CD4-positive, alpha-beta T cell (primary cell): Measurements from ENCODE around the gene LRRC36. TPM values are rescaled to one million over a fixed set of nuclear protein-coding genes. Genes with fewer than 3 reads are reported as not detected.

ENCODE experiments used
- ATAC-seq: fragments of 200-7000 bp; cut with Tn5 transposase; one replicate; pipeline ENCODE4 v1.10.0; 2022; ENCODE audit warnings: mild to moderate bottlenecking; ENCODE audit not compliant: poor library complexity
- CTCF ChIA-PET: fragments of 350-600 bp; sonication (Branson Sonifier 250); formaldehyde crosslinking; loops from one replicate; lab custom pipeline; 2021; ENCODE audit warnings: antibody characterized with exemption, inconsistent platforms; lab: Charles Lee
- POLR2A ChIA-PET: fragments of 350-600 bp; sonication (Branson Sonifier 250); formaldehyde crosslinking; loops from one replicate; lab custom pipeline; 2021; ENCODE audit warnings: antibody characterized with exemption, inconsistent platforms; lab: Charles Lee
- DNase-seq, 14 experiments: peaks; one replicate each; pipeline ENCODE4 v3.0.0-alpha.2; 2013 to 2020; ENCODE audit warnings: mixed read lengths in 2 of 14
- H3K27ac ChIP-seq, 2 donors: one replicate each; pipeline versions ENCODE4 v1.5.1 to v1.7.0; 2013; ENCODE audit warnings: low read length in 2 of 2, low read depth in 1 of 2, mild to moderate bottlenecking in 1 of 2
- H3K27me3 ChIP-seq, 2 experiments: 1 replicate in 1 of 2; 2 replicates in 1 of 2; pipeline versions ENCODE4 v1.6.1 to v1.7.0; 2013; ENCODE audit warnings: low read length in 2 of 2, control low read depth in 1 of 2, mild to moderate bottlenecking in 1 of 2, moderate library complexity in 1 of 2; ENCODE audit not compliant: insufficient read depth in 2 of 2, control insufficient read depth in 1 of 2
- H3K36me3 ChIP-seq: one replicate; pipeline ENCODE4 v1.6.1; 2013; ENCODE audit warnings: low read length, control low read depth; ENCODE audit not compliant: insufficient read depth
- H3K4me1 ChIP-seq: one replicate; pipeline ENCODE4 v1.6.1; 2013; ENCODE audit warnings: low read length, control low read depth; ENCODE audit not compliant: insufficient read depth
- H3K4me3 ChIP-seq: one replicate; pipeline ENCODE4 v1.5.1; 2013; ENCODE audit warnings: mild to moderate bottlenecking, low read length, moderate library complexity
- H3K9me3 ChIP-seq, 2 experiments: 1 replicate in 1 of 2; 2 replicates in 1 of 2; pipeline versions ENCODE4 v1.6.1 to v1.7.0; 2013; ENCODE audit warnings: low read length in 2 of 2, mild to moderate bottlenecking in 2 of 2, control low read depth in 1 of 2, moderate library complexity in 1 of 2; ENCODE audit not compliant: control insufficient read depth in 1 of 2, insufficient read depth in 1 of 2
- H3K27ac Mint-ChIP-seq: one replicate; pipeline ENCODE4 v1.8.0; 2020; ENCODE audit warnings: mixed read lengths
- H3K27me3 Mint-ChIP-seq: one replicate; pipeline ENCODE4 v1.8.0; 2021; ENCODE audit warnings: mixed read lengths
- H3K36me3 Mint-ChIP-seq: one replicate; pipeline ENCODE4 v1.8.0; 2021; ENCODE audit warnings: low read depth, mixed read lengths
- H3K4me1 Mint-ChIP-seq: one replicate; pipeline ENCODE4 v1.8.0; 2021; ENCODE audit warnings: low read depth, mixed read lengths
- H3K4me3 Mint-ChIP-seq: one replicate; pipeline ENCODE4 v1.8.0; 2020; ENCODE audit warnings: mild to moderate bottlenecking, mixed read lengths
- H3K9me3 Mint-ChIP-seq: one replicate; pipeline ENCODE4 v1.8.0; 2020; ENCODE audit warnings: mixed read lengths
- CTCF ChIP-seq: fragments of 200-600 bp; IDR thresholded peaks from one replicate; pipeline ENCODE4 v1.8.0; 2022; ENCODE audit warnings: antibody characterized with exemption, mild to moderate bottlenecking
- intact Hi-C, 2 experiments: fragments of 100-400 bp; cut with DNase I in 1 of 2; cut with micrococcal nuclease in 1 of 2; formaldehyde crosslinking; loops; one replicate each; pipeline versions ENCODE4 v1.15.1 to v1.9.0; 2023 to 2025; cut with DNase I, micrococcal nuclease
- total RNA-seq, 174 experiments: library from RNA in 2 of 174; stranded (reverse) in 2 of 174; gene quantifications; one replicate each; pipeline ENCODE4 v1.2.3 and lab custom pipeline; 2021 to 2026

LRRC36 gene
- total RNA-seq, 2 experiments from 2014 or later, result not detected

- H3K9me3 ChIP-seq, result no peaks in the 10 kb centered on the region
- ATAC-seq (no peak), DNase-seq (no peak)
- no peak overlapping the region for H3K4me3 ChIP-seq
- CTCF ChIA-PET, result no interaction called here
- Mint-ChIP-seq H3K27ac (no peak overlapping the region), H3K36me3 (no peaks in the 10 kb centered on the region), H3K4me3 (no peak overlapping the region), H3K4me1 (no peaks in the 10 kb centered on the region), H3K9me3 (no peaks in the 10 kb centered on the region), H3K27me3 (peaks cover 4% of the 10 kb centered on the region)
- no peak for TF ChIP-seq CTCF
- no peaks in the 10 kb centered on the region for H3K36me3 ChIP-seq
- POLR2A ChIA-PET, result no interaction called here
- no peak overlapping the region for H3K27ac ChIP-seq
- no peaks in the 10 kb centered on the region for H3K4me1 ChIP-seq
- intact Hi-C loops, result no loop called here
- peaks cover 0 to 5% of the 10 kb centered on the region in 2 experiments for H3K27me3 ChIP-seq
Measured at GRCh38 chr16:67301080-67301782, 25.4 kb upstream of the LRRC36 start.

GRCh38 chr16:67302076-67302475 lies 24.5 kb upstream of the LRRC36 start:
- no peak overlapping the region for H3K27ac ChIP-seq
- H3K36me3 ChIP-seq, result no peaks in the 10 kb centered on the region
- Mint-ChIP-seq H3K27me3 (peaks cover 4% of the 10 kb centered on the region), H3K9me3 (no peaks in the 10 kb centered on the region), H3K4me3 (no peak overlapping the region), H3K27ac (no peak overlapping the region), H3K36me3 (no peaks in the 10 kb centered on the region), H3K4me1 (no peaks in the 10 kb centered on the region)
- ChIA-PET POLR2A (no interaction called here), CTCF (no interaction called here)
- TF ChIP-seq CTCF, result no peak
- intact Hi-C loops, result no loop called here
- H3K9me3 ChIP-seq, result no peaks in the 10 kb centered on the region
- H3K27me3 ChIP-seq, result peaks cover 0 to 5% of the 10 kb centered on the region in 2 experiments
- no peak for DNase-seq
- no peak for ATAC-seq
- H3K4me1 ChIP-seq, result no peaks in the 10 kb centered on the region
- H3K4me3 ChIP-seq, result no peak overlapping the region

- Histone ChIP-seq H3K4me1 (no peaks in the 10 kb centered on the region), H3K27ac (no peak overlapping the region), H3K9me3 (no peaks in the 10 kb centered on the region), H3K36me3 (no peaks in the 10 kb centered on the region), H3K4me3 (no peak overlapping the region), H3K27me3 (peaks cover 0 to 5% of the 10 kb centered on the region in 2 experiments)
- Mint-ChIP-seq H3K36me3 (no peaks in the 10 kb centered on the region), H3K4me3 (no peak overlapping the region), H3K4me1 (no peaks in the 10 kb centered on the region), H3K9me3 (no peaks in the 10 kb centered on the region), H3K27me3 (peaks cover 4% of the 10 kb centered on the region), H3K27ac (no peak overlapping the region)
- TF ChIP-seq CTCF, result no peak
- ChIA-PET CTCF (no interaction called here), POLR2A (no interaction called here)
- intact Hi-C loops, result no loop called here
- DNase-seq (no peak), ATAC-seq (no peak)
Measured at GRCh38 chr16:67302970-67303369, 23.6 kb upstream of the LRRC36 start.
